ENCODE data around the gene STK38L. TPM values are rescaled to one million over a fixed set of nuclear protein-coding genes. Genes with fewer than 3 reads are reported as not detected.

The STK38L gene
- total RNA-seq, 1 donor, result 38.9 TPM

- DNase-seq (ENCODE audit: low read depth), result no peak
- no peak overlapping the region for H3K4me3 ChIP-seq (ENCODE audit: low read depth, low read length)
- TF ChIP-seq CTCF (IDR thresholded peaks at IDR 0.05; ENCODE audit: insufficient read depth, low read depth, low read length), result no peak
Measured at GRCh38 chr12:27257104-27257843, 13.2 kb downstream of the STK38L start.

- no peak for TF ChIP-seq CTCF (IDR thresholded peaks at IDR 0.05; ENCODE audit: insufficient read depth, low read depth, low read length)
- peak; percentile 84 for DNase-seq (ENCODE audit: low read depth)
- H3K4me3 ChIP-seq (ENCODE audit: low read depth, low read length), result no peak overlapping the region
Measured at GRCh38 chr12:27260746-27261145, 16.7 kb downstream of the STK38L start.

- DNase-seq (ENCODE audit: low read depth), result peak; percentile 62
- no peak overlapping the region for H3K4me3 ChIP-seq (ENCODE audit: low read depth, low read length)
- no peak for TF ChIP-seq CTCF (IDR thresholded peaks at IDR 0.05; ENCODE audit: insufficient read depth, low read depth, low read length)
Measured at GRCh38 chr12:27261866-27262265, 17.8 kb downstream of the STK38L start.

- no peak for TF ChIP-seq CTCF (IDR thresholded peaks at IDR 0.05; ENCODE audit: insufficient read depth, low read depth, low read length)
- no peak overlapping the region for H3K4me3 ChIP-seq (ENCODE audit: low read depth, low read length)
- DNase-seq (ENCODE audit: low read depth), result no peak
Measured at GRCh38 chr12:27270148-27270547, 26.1 kb downstream of the STK38L start.

- DNase-seq (ENCODE audit: low read depth), result no peak
- H3K4me3 ChIP-seq (ENCODE audit: low read depth, low read length), result no peak overlapping the region
- no peak for TF ChIP-seq CTCF (IDR thresholded peaks at IDR 0.05; ENCODE audit: insufficient read depth, low read depth, low read length)
Measured at GRCh38 chr12:27271206-27271605, 27.1 kb downstream of the STK38L start.

GRCh38 chr12:27272373-27273028 is 28.4 kb downstream of the STK38L start:
- DNase-seq (ENCODE audit: low read depth), result no peak
- H3K4me3 ChIP-seq (ENCODE audit: low read depth, low read length), result no peak overlapping the region
- no peak for TF ChIP-seq CTCF (IDR thresholded peaks at IDR 0.05; ENCODE audit: insufficient read depth, low read depth, low read length)

All from fibroblast of villous mesenchyme (primary cell).